Thoracic aorta (tissue), 2 donors: ENCODE measurements around the gene CAPZA2. TPM values are rescaled to one million over a fixed set of nuclear protein-coding genes. Genes with fewer than 3 reads are reported as not detected.

Source experiments
- ATAC-seq: fragments of 150-250 bp; one replicate; pipeline ENCODE4 v1.8.0; 2017; ENCODE audit warnings: low read depth; ENCODE audit not compliant: insufficient number of reproducible peaks, low FRiP score
- DNase-seq: peaks from one replicate; pipeline ENCODE4 v3.0.0-alpha.2; 2020; ENCODE audit warnings: low spot score
- H3K27ac ChIP-seq, 2 donors: fragments of 200-600 bp; sonication (generic); 1 replicate in 1 of 2; 2 replicates in 1 of 2; pipeline ENCODE4 v1.5.1; 2016; ENCODE audit warnings: mild to moderate bottlenecking in 2 of 2, moderate library complexity in 2 of 2
- H3K27me3 ChIP-seq: fragments of 200-600 bp; sonication (generic); replicated peaks from 2 replicates; pipeline ENCODE4 v1.6.0; 2016; ENCODE audit warnings: mild to moderate bottlenecking; ENCODE audit not compliant: insufficient read depth
- H3K36me3 ChIP-seq: fragments of 200-600 bp; sonication (generic); one replicate; pipeline ENCODE4 v1.5.1; 2016
- H3K4me1 ChIP-seq, 2 donors: fragments of 200-600 bp; sonication (generic); 1 replicate in 1 of 2; 2 replicates in 1 of 2; pipeline versions ENCODE4 v1.5.1 to v1.6.0; 2016; ENCODE audit warnings: low read depth in 2 of 2, mild to moderate bottlenecking in 1 of 2; ENCODE audit not compliant: control insufficient read depth in 1 of 2
- H3K4me3 ChIP-seq: fragments of 200-600 bp; sonication (generic); 2 replicates; pipeline ENCODE4 v1.5.1; 2016; ENCODE audit warnings: mild to moderate bottlenecking
- H3K9me3 ChIP-seq: fragments of 200-600 bp; sonication (generic); 2 replicates; pipeline ENCODE4 v1.5.1; 2016
- total RNA-seq, 2 donors: library from RNA; depleted of rRNA; stranded (reverse); fragments of >200 nt; gene quantifications; one replicate each; pipeline versions ENCODE4 v1.1.0 to v1.2.3, GENCODE V29; 2016
- TF ChIP-seq, protein P1 (sequence below): fragments of 200-600 bp; sonication (generic); IDR thresholded peaks from one replicate; pipeline ENCODE4 v1.5.1; 2019; ENCODE audit warnings: antibody characterized with exemption

CAPZA2 gene
- total RNA-seq, 2 donors from 2014 or later, result 69.0 to 141 TPM

DNA sequence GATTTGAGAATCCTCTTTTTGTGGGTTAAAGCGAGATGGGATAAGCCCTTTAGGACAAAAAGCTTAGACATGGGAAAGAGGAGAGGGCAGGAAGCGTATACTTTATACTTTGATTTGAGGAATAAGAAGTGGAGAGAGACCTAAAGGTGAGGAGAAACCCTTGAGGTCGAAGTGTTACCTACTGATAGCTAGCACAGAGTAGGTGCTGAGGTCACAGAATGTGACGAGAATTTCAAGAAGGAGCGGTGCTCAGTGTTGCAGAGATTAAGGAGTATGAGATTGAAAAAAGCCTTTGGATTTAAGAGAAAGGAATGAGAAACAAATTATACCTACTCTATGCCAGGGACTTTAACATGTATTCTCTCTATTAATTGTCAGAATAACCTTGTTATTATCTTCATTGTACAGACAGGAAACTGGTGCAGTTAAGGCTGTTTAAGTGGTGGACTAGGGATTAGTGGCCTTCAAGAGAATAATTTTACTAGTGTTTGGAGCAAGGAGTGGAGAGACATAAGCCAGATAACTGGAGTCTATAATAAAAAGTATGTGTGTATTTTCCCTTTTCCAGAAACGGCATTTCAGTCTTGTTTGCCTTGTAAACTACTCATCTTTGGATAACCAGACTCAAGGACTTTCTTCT lies 8.8 kb downstream of the CAPZA2 start:
- DNase-seq, result no peak
- no peak overlapping the region for H3K27ac ChIP-seq
- TF ChIP-seq, protein P1, sequence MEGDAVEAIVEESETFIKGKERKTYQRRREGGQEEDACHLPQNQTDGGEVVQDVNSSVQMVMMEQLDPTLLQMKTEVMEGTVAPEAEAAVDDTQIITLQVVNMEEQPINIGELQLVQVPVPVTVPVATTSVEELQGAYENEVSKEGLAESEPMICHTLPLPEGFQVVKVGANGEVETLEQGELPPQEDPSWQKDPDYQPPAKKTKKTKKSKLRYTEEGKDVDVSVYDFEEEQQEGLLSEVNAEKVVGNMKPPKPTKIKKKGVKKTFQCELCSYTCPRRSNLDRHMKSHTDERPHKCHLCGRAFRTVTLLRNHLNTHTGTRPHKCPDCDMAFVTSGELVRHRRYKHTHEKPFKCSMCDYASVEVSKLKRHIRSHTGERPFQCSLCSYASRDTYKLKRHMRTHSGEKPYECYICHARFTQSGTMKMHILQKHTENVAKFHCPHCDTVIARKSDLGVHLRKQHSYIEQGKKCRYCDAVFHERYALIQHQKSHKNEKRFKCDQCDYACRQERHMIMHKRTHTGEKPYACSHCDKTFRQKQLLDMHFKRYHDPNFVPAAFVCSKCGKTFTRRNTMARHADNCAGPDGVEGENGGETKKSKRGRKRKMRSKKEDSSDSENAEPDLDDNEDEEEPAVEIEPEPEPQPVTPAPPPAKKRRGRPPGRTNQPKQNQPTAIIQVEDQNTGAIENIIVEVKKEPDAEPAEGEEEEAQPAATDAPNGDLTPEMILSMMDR, result no peak
- H3K4me1 ChIP-seq, result peaks cover 69 to 88% of the 10 kb centered on the region in 2 donors
- H3K9me3 ChIP-seq, result no peaks in the 10 kb centered on the region
- no peak overlapping the region for H3K4me3 ChIP-seq
- H3K36me3 ChIP-seq, result no peaks in the 10 kb centered on the region
- no peak for ATAC-seq
- no peaks in the 10 kb centered on the region for H3K27me3 ChIP-seq

DNA sequence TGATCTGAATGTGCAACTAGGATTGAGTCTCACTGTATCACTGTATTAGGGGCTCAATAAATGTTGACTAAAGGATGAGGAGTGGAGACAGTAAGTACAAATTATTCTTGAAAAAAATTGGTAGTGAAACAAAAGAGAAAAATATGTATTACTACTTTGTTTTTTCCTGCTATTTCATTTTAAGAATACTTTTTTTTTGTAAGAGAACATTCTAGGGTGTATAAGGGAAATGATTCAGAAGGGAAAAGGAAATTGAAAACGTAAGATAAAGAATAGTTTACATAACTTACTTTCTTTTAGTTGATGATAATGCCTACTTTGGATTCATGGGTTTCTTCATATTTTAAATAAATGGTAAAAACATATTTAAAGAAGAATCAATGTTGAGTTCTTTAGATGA lies 9.6 kb downstream of the CAPZA2 start:
- no peaks in the 10 kb centered on the region for H3K36me3 ChIP-seq
- H3K27ac ChIP-seq, result no peak overlapping the region
- ATAC-seq, result no peak
- TF ChIP-seq, protein P1, result no peak
- no peak overlapping the region for H3K4me3 ChIP-seq
- peaks cover 78 to 89% of the 10 kb centered on the region in 2 donors for H3K4me1 ChIP-seq
- no peak for DNase-seq
- no peaks in the 10 kb centered on the region for H3K9me3 ChIP-seq
- H3K27me3 ChIP-seq, result no peaks in the 10 kb centered on the region

DNA sequence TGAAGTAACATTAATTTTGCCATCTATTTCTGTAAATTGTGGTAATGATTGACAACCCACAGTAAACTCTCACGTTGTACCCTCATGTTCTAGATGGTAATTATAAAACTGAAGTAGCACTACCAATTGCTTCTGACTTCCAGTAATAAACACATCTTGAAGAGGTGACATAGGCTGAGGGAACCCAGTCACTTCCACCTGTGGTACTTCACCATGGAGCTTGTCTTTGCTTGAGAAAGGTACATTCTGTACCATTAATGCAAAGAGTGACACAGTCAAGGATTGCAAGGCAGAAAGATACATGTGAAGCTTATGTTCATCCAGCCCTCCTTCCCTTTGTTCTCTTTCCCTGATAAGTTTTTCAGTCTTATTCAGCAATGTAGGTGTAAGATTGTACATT lies 11.2 kb downstream of the CAPZA2 start:
- Histone ChIP-seq H3K4me1 (peaks cover 78 to 89% of the 10 kb centered on the region in 2 donors), H3K9me3 (no peaks in the 10 kb centered on the region), H3K27me3 (no peaks in the 10 kb centered on the region), H3K4me3 (no peak overlapping the region), H3K27ac (no peak overlapping the region), H3K36me3 (no peaks in the 10 kb centered on the region)
- DNase-seq (no peak), ATAC-seq (no peak)
- TF ChIP-seq, protein P1, result no peak

DNA sequence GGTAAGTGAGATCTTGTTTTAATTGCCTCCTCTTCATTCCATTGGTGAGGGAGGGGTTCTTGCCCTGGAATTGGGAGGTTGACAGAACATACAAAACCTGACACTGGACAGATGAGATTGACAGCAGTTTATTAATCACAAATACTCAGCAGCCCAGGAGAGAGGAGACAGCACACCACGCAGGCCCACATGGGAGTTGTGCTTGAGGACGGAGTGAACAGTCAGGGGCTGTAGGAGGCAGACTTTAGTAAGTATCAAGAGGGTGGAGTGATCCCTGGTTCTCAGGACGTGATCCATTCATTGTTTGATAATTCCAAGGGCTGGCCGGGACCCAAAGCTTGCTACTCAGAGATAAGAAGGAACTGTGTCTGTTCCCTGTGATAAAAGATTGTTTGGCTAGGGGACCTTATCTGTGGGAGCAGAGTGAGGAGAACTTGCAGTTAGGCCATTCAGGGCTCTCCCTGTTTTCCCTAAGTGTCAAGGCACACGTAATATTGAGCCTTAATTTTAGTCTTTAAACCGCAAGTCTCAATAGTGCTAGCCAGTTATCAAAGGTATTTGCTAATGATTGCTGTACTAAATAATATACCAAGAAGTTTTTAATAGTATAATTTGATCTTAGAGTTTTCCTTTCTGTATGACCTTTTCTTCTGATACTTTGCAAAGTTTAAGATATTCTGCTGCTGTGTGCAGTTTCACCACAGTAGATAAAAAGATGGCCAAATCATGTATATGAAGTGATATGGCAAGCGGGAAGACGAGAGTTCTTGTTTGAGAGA lies 14.5 kb downstream of the CAPZA2 start:
- Histone ChIP-seq H3K27me3 (no peaks in the 10 kb centered on the region), H3K36me3 (no peaks in the 10 kb centered on the region), H3K4me1 (peaks cover 61 to 63% of the 10 kb centered on the region in 2 donors), H3K9me3 (no peaks in the 10 kb centered on the region), H3K4me3 (no peak overlapping the region), H3K27ac (no peak overlapping the region)
- ATAC-seq (no peak), DNase-seq (peak; percentile 28)
- TF ChIP-seq, protein P1, result no peak

DNA sequence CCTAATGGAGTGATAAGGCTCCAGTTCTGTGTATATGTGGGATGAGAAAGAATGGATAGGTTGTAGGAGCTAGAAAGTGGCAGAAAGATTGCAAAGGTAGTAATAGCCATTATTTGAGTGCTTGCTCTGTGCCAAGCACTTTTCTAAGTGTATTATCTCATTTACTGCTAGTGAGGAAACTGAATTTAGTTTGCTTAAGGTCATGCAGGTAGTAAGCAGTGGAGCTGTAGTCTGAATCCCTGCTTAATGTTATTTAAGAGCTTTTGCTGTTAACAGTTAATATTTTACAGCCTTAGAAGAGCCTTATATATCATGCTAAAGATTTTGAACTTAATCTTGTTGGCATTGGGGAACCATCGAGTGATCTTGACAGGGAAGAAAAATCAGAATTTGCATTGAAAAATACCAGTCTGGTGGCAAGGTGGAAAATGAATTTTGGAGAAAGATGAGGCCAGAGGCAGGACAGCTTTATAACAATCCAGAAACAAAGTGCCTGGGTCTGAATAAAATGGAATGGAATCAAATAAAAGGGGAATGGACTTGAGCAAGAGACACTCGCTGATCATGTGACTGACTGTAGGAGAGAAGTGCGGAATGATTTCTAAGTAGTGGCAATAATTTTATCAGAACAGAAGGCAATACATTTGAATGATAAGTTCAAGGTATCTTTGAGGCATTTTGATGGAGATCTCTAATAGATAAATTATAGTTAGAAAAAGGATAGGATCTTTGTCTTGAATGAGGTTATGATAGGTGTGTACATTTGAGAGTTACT lies 15.2 kb downstream of the CAPZA2 start:
- H3K36me3 ChIP-seq, result no peaks in the 10 kb centered on the region
- no peaks in the 10 kb centered on the region for H3K9me3 ChIP-seq
- H3K4me3 ChIP-seq, result no peak overlapping the region
- H3K4me1 ChIP-seq, result peaks cover 55 to 58% of the 10 kb centered on the region in 2 donors
- no peaks in the 10 kb centered on the region for H3K27me3 ChIP-seq
- DNase-seq (no peak), ATAC-seq (no peak)
- no peak overlapping the region for H3K27ac ChIP-seq
- TF ChIP-seq, protein P1, result no peak
